Activated effector memory CD4-positive, alpha-beta T cell treated with anti-CD3 and anti-CD28 coated beads, Interleukin-2, amount 50 U/mL, for 16 hours (primary cell): ENCODE measurements around the gene RNPEPL1.

Experiments used
- DNase-seq: peaks from one replicate; pipeline ENCODE4 v3.0.0-alpha.2; 2020

RNPEPL1 gene

DNA sequence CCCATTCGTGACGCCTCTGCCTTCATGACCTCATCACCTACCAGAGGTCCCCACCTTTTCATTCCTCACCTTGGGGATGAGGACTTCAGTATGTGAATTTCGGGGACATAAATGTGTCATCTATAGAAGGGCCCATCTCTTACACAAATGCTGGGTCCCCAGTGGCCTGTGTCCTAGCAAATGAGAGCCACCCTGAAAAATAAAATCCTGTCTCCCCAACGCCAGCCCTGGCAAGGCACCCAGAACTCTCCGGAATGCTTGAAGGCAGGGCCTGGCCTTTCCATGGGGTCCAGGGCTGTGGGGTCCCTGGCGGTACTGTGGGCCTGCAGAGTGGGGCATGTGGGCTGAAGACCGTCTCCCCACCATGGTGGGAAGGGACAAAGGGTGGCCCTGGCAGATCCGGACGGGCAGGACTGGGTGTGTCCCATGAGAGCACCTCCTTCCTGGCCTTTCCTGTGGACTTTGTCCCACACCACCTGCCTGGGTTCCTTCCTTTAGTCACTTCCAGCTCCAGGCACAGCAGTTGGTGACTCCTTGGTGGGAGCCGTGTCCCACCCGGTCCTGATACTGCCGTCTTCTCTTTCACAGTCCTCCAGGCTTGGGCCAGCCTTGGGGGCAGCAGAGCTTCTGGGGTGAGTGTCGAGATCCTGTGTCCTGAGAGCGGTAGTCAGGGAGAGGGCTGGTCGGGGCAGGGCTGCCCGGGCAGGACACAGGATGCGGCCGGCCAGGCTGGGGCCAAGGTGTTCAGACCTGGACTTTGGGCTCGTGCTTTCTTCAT is 36.8 kb downstream of the RNPEPL1 start:
- DNase-seq, result peak; percentile 56

DNA sequence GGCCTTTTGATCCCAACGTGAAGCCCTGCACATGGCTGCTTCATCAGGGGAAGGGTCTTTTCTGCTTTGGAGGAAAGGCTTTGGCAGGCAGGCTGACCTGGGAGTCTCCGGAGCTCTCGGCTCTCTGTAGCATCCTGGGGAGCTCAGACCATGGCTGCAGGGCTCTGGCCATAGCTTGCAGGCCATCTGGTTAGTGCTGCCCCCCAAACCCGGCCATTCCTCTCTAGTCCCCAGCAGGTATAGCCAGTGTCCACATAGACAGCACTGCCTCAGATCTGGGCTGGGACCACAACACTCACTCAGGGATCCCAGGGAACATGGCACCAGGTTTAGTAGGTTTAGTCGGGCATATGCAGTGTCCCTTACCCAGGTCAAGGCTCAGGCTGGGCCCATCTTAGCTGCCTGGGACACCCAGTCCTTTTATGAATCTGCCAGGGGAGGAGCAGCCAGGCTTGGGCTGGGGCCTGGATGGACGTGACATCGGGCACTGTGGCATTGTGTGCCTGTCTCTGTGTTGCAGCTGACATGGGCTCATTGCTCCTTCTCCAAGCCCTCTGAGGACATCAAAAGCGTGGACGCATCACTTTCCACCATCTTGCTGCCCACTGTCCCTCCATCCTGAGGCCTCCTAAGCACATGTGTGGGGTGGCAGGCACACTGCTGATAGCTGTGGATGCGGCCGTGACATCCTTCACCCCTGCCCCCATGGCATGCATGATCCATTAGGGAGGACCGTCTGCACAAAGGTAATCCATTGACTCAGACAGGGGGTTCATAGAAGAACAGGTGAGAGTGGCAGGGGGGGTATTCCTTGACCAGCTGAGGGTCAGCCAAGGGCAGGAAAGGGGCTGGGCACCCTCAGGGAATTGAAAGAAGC is 37.8 kb downstream of the RNPEPL1 start:
- DNase-seq, result peak; percentile 56

- DNase-seq, result no peak
Observed at GRCh38 chr2:240611601-240612210, 43.4 kb downstream of the RNPEPL1 start.

DNA sequence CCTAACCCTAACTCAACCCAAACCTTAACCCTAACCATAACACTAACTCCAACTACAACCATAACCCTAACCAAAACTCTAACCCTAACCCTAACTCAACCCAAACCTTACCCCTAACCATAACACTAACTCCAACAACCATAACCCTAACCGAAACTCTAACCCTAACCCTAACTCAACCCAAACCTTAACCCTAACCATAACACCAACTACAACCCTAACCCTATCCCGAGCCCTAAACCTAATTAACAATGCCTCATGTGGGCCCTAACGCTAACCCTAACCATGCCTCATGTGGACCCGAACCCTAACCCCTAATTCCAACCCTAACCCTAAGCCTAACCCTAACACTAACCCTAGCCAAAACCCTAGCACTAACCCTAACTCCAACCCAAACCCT is 45.5 kb downstream of the RNPEPL1 start:
- DNase-seq, result no peak

GRCh38 chr2:240614391-240614790 is 46.1 kb downstream of the RNPEPL1 start:
- peak; percentile 50 for DNase-seq

DNA sequence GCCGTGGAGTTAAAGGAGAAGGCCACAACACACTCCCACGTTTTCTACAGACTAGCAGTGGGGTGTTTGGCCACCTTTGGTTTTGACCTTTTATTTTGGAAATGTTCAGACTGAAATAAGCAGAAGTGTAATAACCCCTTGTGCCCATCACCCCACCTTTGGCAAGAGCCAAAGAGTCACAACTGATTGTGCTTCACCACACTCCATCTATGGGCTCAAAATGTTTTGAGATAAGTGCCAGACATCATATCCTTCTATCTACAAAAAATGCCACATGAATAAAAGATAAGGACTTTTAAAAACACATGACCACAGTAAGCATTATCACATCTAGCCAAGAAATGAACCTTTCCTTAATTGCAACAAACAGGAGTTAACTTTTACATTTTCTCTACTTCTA is 47.1 kb downstream of the RNPEPL1 start:
- no peak for DNase-seq

DNA sequence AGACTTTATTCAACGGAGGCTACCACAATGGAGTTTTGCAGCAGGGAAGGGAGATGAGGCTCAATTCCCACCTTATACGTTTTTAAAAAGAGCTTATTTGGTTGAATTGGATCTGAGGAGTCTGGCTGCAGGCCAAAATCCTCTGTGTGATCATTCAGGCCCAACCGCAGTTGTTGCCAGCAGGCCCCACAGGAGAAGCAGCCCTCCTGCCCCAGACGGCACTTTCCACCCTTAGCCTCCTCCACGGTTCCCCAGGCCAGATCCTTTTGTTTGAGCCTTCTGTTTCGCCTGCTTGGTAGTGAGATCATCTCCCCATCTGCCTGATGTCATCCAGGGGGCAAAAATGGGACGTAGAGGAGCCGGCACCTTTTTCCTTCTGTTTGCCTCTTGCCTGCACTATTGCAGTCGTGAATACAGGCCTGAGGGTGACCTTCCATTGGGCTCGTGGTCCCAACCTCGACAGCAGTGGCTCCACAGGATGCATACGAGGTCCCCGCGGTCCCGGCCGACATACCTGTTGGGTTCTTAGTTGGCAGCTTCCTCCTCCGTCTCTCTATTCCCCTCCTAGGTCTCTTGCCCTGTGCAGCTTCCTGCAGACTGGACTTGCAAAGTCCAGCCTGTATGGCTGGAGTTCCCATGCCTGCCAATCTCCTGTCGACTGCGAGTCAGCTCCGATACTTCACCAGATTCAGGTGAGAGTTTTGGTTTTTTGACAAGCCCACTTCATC is 47.7 kb downstream of the RNPEPL1 start:
- DNase-seq, result peak; percentile 48

- DNase-seq, result peak; percentile 36
Observed at GRCh38 chr2:240616860-240617666, 48.8 kb downstream of the RNPEPL1 start.

DNA sequence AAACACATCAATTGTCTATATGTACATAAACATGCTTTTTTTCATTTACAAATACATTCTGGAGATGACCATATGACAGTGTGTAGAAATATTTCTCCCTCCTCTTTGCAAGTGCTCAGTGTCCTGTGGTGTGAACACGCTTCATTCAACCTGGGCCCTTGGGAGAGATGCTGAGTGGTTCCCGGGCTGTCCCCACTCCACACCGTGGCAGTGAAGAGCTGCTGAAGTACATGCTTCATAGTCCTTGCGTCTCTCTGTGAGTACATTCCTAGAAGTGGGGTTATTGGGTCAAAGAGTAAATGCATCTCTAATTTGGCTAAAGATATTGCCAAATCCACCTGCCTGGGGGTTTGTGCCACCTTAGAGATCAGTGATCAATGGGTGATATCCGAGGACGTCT is 50.5 kb downstream of the RNPEPL1 start:
- no peak for DNase-seq

DNA sequence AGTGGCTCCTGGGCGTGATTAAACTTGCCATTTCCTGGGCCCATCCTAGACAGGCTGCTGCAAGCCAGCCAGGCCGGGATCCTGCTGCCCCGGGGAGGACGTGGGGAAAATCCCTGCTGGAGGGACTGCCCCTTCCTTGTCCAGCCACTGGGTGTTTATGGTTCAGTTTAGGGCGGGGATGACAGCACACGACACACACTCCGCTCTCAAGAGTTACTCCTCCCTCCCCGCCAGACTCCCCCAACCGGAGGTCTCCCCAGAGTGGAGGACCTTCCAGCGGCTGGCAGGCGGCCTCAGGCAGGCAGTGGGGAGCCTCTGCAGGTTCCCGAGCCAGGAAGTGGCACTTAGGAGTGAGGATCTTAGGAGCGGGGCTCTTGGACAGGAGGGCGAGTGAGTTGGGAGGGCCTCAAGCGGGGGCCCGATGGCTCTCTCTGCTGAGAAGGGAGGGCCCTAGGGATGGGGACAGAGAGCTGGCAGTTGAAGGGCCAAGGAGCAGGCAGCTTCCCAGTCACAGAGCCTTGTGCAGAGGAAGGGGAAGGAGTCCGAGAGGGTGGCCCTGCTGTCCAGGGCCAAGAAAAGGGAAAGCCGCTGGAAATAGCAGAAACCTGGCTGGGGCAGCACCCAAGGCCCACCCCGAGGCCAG is 51.3 kb downstream of the RNPEPL1 start:
- peak; percentile 57 for DNase-seq

DNA sequence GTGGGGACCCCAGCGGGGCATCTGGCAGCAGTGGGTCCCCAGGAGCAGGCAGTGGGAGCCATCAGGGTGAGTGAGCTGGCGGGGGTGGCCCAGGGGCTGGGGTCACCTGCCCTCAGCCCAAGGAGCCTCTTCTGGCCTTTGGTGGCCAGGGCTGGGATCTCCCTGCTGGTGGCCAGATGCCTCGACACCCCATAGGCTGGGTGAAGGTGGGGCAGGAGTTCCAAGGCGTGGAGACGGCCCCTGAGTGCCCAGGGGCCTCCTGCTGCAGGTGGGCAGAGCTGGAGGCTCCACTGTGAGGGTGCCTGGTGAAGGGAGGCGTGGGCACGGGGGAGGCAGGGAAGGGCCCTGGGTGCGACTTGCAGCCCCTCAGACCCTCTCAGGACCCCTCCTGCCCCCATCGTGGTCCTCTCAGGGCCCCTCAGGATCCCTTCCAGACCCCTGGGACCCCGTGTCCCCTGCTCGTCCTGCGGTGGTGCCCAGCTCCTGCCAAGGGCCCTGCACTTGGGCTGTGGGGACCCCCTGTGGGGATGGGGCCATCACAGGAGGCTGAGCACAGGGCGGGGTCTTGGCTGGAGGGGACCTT is 52.0 kb downstream of the RNPEPL1 start:
- peak; percentile 58 for DNase-seq

GRCh38 chr2:240620859-240621258 is 52.6 kb downstream of the RNPEPL1 start:
- DNase-seq, result no peak

DNA sequence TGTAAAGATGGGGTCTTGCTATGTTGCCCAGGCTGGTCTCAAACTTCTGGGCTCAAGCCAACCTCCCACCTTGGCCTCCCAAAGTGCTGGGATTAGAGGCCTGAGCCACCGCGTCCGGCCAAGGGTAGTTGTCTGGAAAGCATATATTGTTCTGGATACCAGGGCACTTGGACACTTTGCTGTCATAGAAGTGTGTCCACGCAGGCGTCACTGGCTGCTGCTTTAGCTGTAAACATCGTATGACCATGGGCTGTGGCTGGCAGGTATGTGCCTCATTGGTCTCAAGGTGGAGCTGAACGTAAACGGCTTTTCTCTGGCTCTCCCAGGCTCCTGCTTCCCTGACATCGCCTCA is 53.8 kb downstream of the RNPEPL1 start:
- peak; percentile 59 for DNase-seq

DNA sequence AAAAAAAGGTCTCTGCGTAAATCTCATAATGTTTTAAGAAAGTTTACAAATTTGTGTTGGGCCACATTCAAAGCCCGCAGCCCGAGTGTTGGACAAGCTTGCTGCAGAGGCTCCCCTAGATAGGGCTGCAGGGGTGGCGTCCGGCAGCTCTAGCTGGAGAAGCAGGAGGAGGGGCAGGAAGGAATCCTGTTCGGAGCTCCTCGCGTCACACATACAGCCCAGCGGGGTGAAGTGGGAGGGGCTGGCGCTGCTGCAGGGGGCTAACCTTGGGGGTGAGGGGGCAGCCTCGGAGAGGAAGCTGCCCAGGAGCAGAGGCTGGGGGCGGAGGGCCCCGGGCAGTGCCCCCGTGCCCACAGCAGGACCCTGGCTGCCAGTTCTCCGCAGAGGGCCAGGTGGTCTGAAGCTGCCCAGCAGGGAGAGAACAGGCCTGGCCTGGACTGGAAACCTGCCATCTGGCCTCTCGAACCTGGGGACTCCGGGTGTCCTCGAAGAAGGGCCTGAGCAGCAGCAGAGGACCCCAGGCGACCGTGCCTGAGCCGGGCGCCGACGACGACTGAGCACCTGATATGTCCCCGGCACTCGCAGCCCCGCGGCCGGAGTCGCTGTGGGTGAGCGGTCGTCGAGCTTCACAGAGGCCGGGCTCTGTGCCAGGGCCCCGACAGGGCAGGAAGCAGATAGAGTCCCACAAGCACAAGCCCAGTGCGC is 54.4 kb downstream of the RNPEPL1 start:
- DNase-seq, result peak; percentile 79

DNA sequence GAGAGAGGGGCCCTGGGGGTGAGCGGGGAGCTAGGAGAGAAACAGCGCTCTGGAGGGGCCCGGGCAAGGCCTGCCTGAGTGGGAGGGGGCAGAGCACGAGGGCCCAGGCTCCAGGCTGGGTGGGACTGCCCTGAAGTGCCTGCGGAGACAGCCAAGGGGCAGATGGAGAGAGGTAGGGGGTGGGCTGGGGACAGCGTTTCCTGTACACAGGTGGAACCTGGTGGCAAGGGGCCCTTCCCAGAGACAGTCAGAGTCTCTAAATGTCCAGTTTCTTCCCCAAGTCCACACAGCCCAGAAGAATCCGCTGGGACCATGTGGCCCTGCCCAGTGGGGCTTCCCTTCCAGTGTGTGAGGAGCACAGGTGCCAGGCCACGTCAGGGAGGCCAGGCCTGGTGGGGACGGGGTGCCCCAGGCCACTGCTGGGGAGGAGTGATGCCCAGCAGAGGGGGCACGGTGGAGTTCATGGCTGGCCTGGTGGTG is 55.3 kb downstream of the RNPEPL1 start:
- DNase-seq, result peak; percentile 62

DNA sequence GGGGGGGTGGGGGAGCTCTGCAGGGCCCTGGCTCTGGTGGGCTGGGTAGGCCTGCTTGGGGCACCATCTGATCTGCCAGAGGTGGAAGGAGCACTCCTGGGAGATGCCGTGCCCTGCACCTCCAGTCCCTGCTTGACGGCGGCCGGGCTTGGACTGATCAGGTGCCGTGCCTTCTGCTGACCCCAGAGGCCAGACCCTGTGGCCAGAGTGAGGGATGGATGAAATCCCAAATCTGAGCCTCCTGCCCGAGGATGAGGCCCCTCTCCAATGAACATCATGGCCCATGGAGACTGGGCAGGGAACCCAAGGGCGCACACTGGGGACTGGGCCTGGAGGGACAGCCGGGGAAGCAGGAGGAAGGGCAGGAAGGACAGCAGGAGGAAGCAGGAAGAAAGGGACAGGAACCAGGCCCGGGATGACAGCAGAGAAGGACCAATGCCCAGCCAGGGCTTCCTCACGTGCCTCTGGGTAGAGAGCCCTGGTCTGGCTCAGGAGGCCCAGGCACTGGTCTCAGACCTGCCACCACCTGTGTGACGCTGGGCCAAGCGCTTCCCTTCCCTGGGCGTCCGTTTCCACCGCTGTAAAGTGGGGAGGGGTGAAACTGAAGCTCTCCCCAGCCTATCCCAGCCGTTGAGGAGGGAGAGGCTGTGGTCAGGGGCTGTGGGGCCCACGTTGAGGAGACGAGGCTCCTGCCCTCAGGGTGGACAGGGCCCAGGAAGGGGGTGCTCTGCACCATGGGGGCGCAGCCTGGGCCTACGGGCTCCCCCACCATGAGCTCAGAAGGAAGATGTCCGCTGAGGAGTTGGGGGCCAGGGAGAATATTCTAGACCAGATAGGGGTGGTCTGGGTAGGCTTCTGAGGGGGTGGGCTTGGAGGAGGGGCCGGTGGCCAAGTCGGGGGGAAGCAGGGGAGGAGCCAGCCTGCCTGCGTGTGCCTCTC is 56.0 kb downstream of the RNPEPL1 start:
- DNase-seq, result peak; percentile 63

DNA sequence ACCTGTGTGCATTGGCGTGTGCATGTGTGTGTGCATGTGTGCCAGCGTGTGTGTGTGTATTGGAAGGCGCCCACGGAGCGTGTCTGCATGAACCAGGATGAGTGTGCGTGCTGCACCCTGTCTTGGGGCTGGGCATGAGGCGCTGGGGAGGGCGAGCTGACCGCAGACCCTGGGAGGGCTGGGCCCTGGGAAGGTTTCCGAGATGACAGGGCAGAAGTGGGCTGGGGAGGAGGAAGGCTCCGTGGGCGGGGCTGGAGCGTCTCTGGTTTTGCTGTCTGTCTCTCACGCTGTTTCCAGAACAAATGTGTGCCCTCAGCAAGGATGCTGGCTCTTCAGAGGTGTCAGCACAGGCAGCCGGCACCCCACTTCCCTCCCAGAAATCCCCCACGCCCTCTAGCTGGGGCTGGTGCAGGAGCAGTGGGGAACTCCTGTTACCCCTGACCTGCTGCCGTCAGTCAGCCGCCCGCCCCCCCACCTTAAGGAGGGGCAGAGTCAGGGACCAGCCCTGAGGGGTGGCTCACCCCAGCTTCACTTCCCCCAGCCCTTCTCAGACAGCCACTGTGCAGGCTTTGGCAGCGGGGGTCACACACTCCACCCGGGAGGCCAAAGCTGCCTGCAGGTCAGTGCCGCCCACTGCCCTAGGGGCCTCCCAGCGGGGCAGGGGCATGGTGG is 56.8 kb downstream of the RNPEPL1 start, which contains the start of gene GPR35:
Gene GPR35 (plus strand): TSS at position 531 of the 672 bp plus-strand sequence. CDS start 4,473 bp downstream, outside the sequence.
- DNase-seq, result peak; percentile 91

- peak; percentile 67 for DNase-seq
Observed at GRCh38 chr2:240626531-240627300, 58.4 kb downstream of the RNPEPL1 start.
